PC-3 (cell line): ENCODE results near the gene PRTFDC1. TPM values are rescaled to one million over a fixed set of nuclear protein-coding genes. Genes with fewer than 3 reads are reported as not detected.

ENCODE experiments used
- ATAC-seq: fragments of 200-7000 bp; cut with Tn5 transposase; 2 replicates; pipeline ENCODE4 v1.9.1; 2020; ENCODE audit warnings: mild to moderate bottlenecking, moderate library complexity
- BruUV-seq: library from RNA; stranded (reverse); fragments of 400-500 nt; replicated peaks from 2 replicates; lab custom pipeline; 2021; lab: Mats Ljungman, UMichigan
- CTCF ChIA-PET: fragments of 300-600 bp; sonication (Branson Sonifier 250); formaldehyde crosslinking; loops from one replicate; lab custom pipeline; 2022; ENCODE audit warnings: antibody characterized with exemption; lab: Charles Lee
- POLR2A ChIA-PET: fragments of 300-600 bp; sonication (Branson Sonifier 250); formaldehyde crosslinking; loops from one replicate; lab custom pipeline; 2022; ENCODE audit warnings: antibody characterized with exemption; ENCODE audit not compliant: unreplicated experiment; lab: Charles Lee
- DNase-seq: peaks from one replicate; pipeline ENCODE4 v3.0.0-alpha.2; 2015
- H2AFZ ChIP-seq: fragments of 300-600 bp; sonication (generic); 2 replicates; pipeline ENCODE4 v1.6.0; 2016; ENCODE audit warnings: antibody characterized with exemption, low read length
- H3F3A ChIP-seq: fragments of 300-600 bp; sonication (generic); one replicate; pipeline ENCODE4 v1.6.0; 2017; ENCODE audit warnings: antibody characterized with exemption, low read length, control low read depth, mild to moderate bottlenecking; ENCODE audit not compliant: unreplicated experiment
- H3K27ac ChIP-seq: fragments of 300-600 bp; sonication (generic); 2 replicates; pipeline ENCODE4 v1.5.1; 2016; ENCODE audit warnings: mild to moderate bottlenecking, low read length
- H3K27me3 ChIP-seq: fragments of 300-600 bp; sonication (generic); 2 replicates; pipeline ENCODE4 v1.6.1; 2016; ENCODE audit warnings: low read length, mixed read lengths
- H3K36me3 ChIP-seq: fragments of 300-600 bp; sonication (generic); 2 replicates; pipeline ENCODE4 v1.6.1; 2016; ENCODE audit warnings: low read depth, mixed run types, low read length, mixed read lengths
- H3K4me1 ChIP-seq: fragments of 300-600 bp; sonication (generic); 2 replicates; pipeline ENCODE4 v1.5.1; 2016; ENCODE audit warnings: low read length; ENCODE audit not compliant: insufficient read depth
- H3K4me2 ChIP-seq: fragments of 300-600 bp; sonication (generic); 2 replicates; pipeline ENCODE4 v1.6.0; 2016; ENCODE audit warnings: low read length
- H3K4me3 ChIP-seq: fragments of 300-600 bp; sonication (generic); 2 replicates; pipeline ENCODE4 v1.5.1; 2016; ENCODE audit warnings: mild to moderate bottlenecking, low read length, mixed read lengths
- H3K79me2 ChIP-seq: fragments of 300-600 bp; sonication (generic); 2 replicates; pipeline ENCODE4 v1.6.1; 2017; ENCODE audit warnings: low read length, mixed read lengths
- H3K9ac ChIP-seq: fragments of 300-600 bp; sonication (generic); 2 replicates; pipeline ENCODE4 v1.6.0; 2016; ENCODE audit warnings: mild to moderate bottlenecking, low read length
- H3K9me2 ChIP-seq: fragments of 300-600 bp; sonication (generic); replicated peaks from 2 replicates; pipeline ENCODE4 v1.6.1; 2016; ENCODE audit warnings: mixed run types, low read length, mixed read lengths
- H3K9me3 ChIP-seq: fragments of 300-600 bp; sonication (generic); 2 replicates; pipeline ENCODE4 v1.6.1; 2016; ENCODE audit warnings: low read length, mixed read lengths
- H4K20me1 ChIP-seq: fragments of 300-600 bp; sonication (generic); 2 replicates; pipeline ENCODE4 v1.6.1; 2016; ENCODE audit warnings: low read length, mixed read lengths
- EZH2 ChIP-seq: fragments of 300-600 bp; sonication (generic); IDR thresholded peaks from one replicate; pipeline ENCODE4 v1.6.1; 2017; ENCODE audit warnings: antibody characterized with exemption, mild to moderate bottlenecking, low read length; ENCODE audit not compliant: unreplicated experiment
- EZH2phosphoT487 ChIP-seq: fragments of 300-600 bp; sonication (generic); IDR thresholded peaks from 2 replicates; pipeline ENCODE4 v1.6.1; 2018; ENCODE audit warnings: mild to moderate bottlenecking, antibody characterized with exemption, low read length, borderline replicate concordance
- intact Hi-C: fragments of 100-400 bp; cut with micrococcal nuclease; formaldehyde crosslinking; loops from 2 replicates; pipeline ENCODE4 v1.9.0; 2023
- total RNA-seq: library from RNA; depleted of rRNA; stranded (reverse); fragments of >200 nt; gene quantifications from 2 replicates; pipeline ENCODE4 v1.2.3, GENCODE V29; 2014
- TF ChIP-seq, protein P1 (sequence below): fragments of 300-600 bp; sonication (generic); conservative IDR thresholded peaks from 2 replicates; pipeline ENCODE4 v1.5.1; 2017; ENCODE audit warnings: antibody characterized with exemption, low read depth, mild to moderate bottlenecking, low read length

The PRTFDC1 gene
- total RNA-seq, 1 experiment from 2014 or later = 10.2 TPM

GRCh38 chr10:24844742-24845141, 107.7 kb downstream of the PRTFDC1 start:
- intact Hi-C loops = loop anchor here (5.0 kb wide), 1 partner anchor 103 kb away; no protein-coding TSS in a partner anchor
- Histone ChIP-seq H3K9me2 (no peaks in the 10 kb centered on the region), H3K4me3 (no peak overlapping the region), H3K9me3 (no peaks in the 10 kb centered on the region), H3K36me3 (no peaks in the 10 kb centered on the region), H2AFZ (no peak overlapping the region), H3K4me1 (peaks cover 17% of the 10 kb centered on the region), H3K27me3 (no peaks in the 10 kb centered on the region), H3K27ac (no peak overlapping the region), H3F3A (no peaks in the 10 kb centered on the region), H3K79me2 (no peaks in the 10 kb centered on the region), H4K20me1 (no peaks in the 10 kb centered on the region), H3K9ac (no peak overlapping the region), H3K4me2 (no peak overlapping the region)
- ChIA-PET POLR2A (no interaction called here), CTCF (interaction anchor here (0.6 kb wide), 1 partner anchor 50 kb away, joined by 7 read pairs; no protein-coding TSS in a partner anchor)
- TF ChIP-seq EZH2phosphoT487 (no peak), EZH2 (no peak)
- TF ChIP-seq, protein P1, sequence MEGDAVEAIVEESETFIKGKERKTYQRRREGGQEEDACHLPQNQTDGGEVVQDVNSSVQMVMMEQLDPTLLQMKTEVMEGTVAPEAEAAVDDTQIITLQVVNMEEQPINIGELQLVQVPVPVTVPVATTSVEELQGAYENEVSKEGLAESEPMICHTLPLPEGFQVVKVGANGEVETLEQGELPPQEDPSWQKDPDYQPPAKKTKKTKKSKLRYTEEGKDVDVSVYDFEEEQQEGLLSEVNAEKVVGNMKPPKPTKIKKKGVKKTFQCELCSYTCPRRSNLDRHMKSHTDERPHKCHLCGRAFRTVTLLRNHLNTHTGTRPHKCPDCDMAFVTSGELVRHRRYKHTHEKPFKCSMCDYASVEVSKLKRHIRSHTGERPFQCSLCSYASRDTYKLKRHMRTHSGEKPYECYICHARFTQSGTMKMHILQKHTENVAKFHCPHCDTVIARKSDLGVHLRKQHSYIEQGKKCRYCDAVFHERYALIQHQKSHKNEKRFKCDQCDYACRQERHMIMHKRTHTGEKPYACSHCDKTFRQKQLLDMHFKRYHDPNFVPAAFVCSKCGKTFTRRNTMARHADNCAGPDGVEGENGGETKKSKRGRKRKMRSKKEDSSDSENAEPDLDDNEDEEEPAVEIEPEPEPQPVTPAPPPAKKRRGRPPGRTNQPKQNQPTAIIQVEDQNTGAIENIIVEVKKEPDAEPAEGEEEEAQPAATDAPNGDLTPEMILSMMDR = no peak
- ATAC-seq = no peak
- no TSS peak for BruUV-seq
- DNase-seq = no peak

GRCh38 chr10:24843256-24843655, 109.2 kb downstream of the PRTFDC1 start:
- Histone ChIP-seq H4K20me1 (no peaks in the 10 kb centered on the region), H3K9me2 (no peaks in the 10 kb centered on the region), H3K4me3 (no peak overlapping the region), H3K4me1 (peaks cover 7% of the 10 kb centered on the region), H3K9ac (no peak overlapping the region), H3K27me3 (no peaks in the 10 kb centered on the region), H3K27ac (no peak overlapping the region), H3K4me2 (no peak overlapping the region), H2AFZ (no peak overlapping the region), H3F3A (no peaks in the 10 kb centered on the region), H3K36me3 (no peaks in the 10 kb centered on the region), H3K79me2 (no peaks in the 10 kb centered on the region), H3K9me3 (no peaks in the 10 kb centered on the region)
- intact Hi-C loops = no loop called here
- CTCF ChIA-PET = no interaction called here
- no peak for ATAC-seq
- POLR2A ChIA-PET = no interaction called here
- no TSS peak for BruUV-seq
- TF ChIP-seq, protein P1 = no peak
- no peak for TF ChIP-seq EZH2phosphoT487
- no peak for DNase-seq

DNA sequence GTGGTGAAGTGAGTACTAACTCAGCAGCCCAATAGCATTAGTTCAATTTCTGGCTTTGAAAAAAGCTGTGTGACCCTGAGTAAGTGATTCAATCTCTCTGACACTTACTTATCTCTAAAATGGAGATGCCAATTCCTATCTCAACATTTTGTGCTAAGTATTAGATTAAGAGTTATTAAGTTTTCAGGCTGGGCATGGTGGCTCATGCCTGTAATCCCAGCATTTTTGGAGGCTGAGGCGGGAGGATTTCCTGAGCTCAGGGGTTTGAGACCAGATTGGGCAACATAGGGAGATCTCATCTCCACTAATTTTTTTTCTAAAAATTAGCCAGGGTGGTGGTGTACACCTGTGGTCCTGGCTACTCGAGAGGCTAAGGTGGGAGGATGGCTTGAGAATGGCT, 109.5 kb downstream of the PRTFDC1 start:
- Histone ChIP-seq H4K20me1 (no peaks in the 10 kb centered on the region), H3K9ac (no peak overlapping the region), H3K4me2 (no peak overlapping the region), H3F3A (no peaks in the 10 kb centered on the region), H2AFZ (no peak overlapping the region), H3K9me2 (no peaks in the 10 kb centered on the region), H3K27ac (no peak overlapping the region), H3K27me3 (no peaks in the 10 kb centered on the region), H3K9me3 (no peaks in the 10 kb centered on the region), H3K4me3 (no peak overlapping the region), H3K79me2 (no peaks in the 10 kb centered on the region), H3K36me3 (no peaks in the 10 kb centered on the region), H3K4me1 (peaks cover 7% of the 10 kb centered on the region)
- intact Hi-C loops = no loop called here
- ChIA-PET CTCF (no interaction called here), POLR2A (no interaction called here)
- no peak for TF ChIP-seq EZH2phosphoT487
- BruUV-seq = no TSS peak
- ATAC-seq = no peak
- no peak for DNase-seq
